Measurements from ENCODE around the gene LMLN.

DNA sequence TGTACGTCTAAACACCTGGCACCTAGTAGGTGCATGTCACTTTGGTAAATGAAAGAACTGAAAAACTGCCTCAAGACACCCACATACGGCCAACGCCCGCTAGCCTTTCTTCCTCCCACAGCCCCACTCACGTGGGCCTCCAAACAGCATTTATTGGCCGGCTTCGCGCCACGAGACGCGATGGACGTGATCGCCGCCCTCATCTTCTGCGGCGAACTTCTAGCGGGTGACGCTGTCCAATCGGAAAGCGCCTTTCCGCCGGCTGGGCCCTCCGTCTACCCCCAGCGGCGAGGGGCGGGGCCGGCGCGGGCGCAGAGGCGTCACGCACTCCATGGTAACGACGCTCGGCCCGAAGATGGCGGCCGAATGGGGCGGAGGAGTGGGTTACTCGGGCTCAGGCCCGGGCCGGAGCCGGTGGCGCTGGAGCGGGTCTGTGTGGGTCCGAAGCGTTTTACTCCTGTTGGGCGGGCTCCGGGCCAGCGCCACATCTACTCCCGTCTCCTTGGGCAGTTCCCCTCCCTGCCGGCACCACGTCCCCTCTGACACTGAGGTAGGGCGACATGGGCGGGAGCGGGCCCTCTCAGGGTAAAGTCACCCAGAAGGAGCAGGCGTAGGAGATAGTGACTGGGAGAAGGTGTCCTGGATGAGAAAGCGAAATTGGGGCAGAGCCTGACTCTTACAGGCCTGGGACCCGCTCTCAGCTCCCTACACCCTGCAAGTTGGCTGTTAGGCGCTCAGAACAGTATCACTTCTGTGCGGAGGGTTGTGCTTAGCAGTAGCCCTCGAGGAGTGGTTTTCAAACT is at the start of gene LMLN:
- TF ChIP-seq, protein P1, sequence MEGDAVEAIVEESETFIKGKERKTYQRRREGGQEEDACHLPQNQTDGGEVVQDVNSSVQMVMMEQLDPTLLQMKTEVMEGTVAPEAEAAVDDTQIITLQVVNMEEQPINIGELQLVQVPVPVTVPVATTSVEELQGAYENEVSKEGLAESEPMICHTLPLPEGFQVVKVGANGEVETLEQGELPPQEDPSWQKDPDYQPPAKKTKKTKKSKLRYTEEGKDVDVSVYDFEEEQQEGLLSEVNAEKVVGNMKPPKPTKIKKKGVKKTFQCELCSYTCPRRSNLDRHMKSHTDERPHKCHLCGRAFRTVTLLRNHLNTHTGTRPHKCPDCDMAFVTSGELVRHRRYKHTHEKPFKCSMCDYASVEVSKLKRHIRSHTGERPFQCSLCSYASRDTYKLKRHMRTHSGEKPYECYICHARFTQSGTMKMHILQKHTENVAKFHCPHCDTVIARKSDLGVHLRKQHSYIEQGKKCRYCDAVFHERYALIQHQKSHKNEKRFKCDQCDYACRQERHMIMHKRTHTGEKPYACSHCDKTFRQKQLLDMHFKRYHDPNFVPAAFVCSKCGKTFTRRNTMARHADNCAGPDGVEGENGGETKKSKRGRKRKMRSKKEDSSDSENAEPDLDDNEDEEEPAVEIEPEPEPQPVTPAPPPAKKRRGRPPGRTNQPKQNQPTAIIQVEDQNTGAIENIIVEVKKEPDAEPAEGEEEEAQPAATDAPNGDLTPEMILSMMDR (conservative IDR thresholded peaks at IDR 0.05; ENCODE audit: low read depth, low read length): no peak
- TF ChIP-seq EZH2 (IDR thresholded peaks at IDR 0.05; ENCODE audit: borderline replicate concordance, low read depth, low read length, poor library complexity, severe bottlenecking): no peak

Measured in A673 (cell line).